ENCODE measurements around the gene GALNT15. TPM values are rescaled to one million over a fixed set of nuclear protein-coding genes. Genes with fewer than 3 reads are reported as not detected.

Gene GALNT15
- polyA plus RNA-seq, 4 donors, result 1.7 to 3.2 (median 2.5) TPM

GRCh38 chr3:16216373-16216935 is 42.0 kb downstream of the GALNT15 start:
- no peak for DNase-seq (ENCODE audit: low read depth in 4 of 4, low spot score in 3 of 4)

- no peak for DNase-seq (ENCODE audit: low read depth in 4 of 4, low spot score in 3 of 4)
Observed at GRCh38 chr3:16219777-16220176, 45.3 kb downstream of the GALNT15 start.

GRCh38 chr3:16221990-16222389 is 47.5 kb downstream of the GALNT15 start:
- DNase-seq (ENCODE audit: low read depth in 4 of 4, low spot score in 3 of 4), result no peak

- no peak for DNase-seq (ENCODE audit: low read depth in 4 of 4, low spot score in 3 of 4)
Observed at GRCh38 chr3:16222547-16222946, 48.1 kb downstream of the GALNT15 start.

GRCh38 chr3:16224325-16224724 is 49.8 kb downstream of the GALNT15 start:
- DNase-seq (ENCODE audit: low read depth in 4 of 4, low spot score in 3 of 4), result no peak

- no peak for DNase-seq (ENCODE audit: low read depth in 4 of 4, low spot score in 3 of 4)
Observed at GRCh38 chr3:16227566-16227965, 53.1 kb downstream of the GALNT15 start.

GRCh38 chr3:16229681-16230080 is 55.2 kb downstream of the GALNT15 start:
- DNase-seq (ENCODE audit: low read depth in 4 of 4, low spot score in 3 of 4), result no peak

GRCh38 chr3:16231983-16232382 is 57.5 kb downstream of the GALNT15 start:
- no peak for DNase-seq (ENCODE audit: low read depth in 4 of 4, low spot score in 3 of 4)

GRCh38 chr3:16233806-16234205 is 59.3 kb downstream of the GALNT15 start:
- no peak for DNase-seq (ENCODE audit: low read depth in 4 of 4, low spot score in 3 of 4)

- no peak for DNase-seq (ENCODE audit: low read depth in 4 of 4, low spot score in 3 of 4)
Observed at GRCh38 chr3:16234281-16234680, 59.8 kb downstream of the GALNT15 start.

GRCh38 chr3:16236030-16236639 is 61.7 kb downstream of the GALNT15 start:
- no peak for DNase-seq (ENCODE audit: low read depth in 4 of 4, low spot score in 3 of 4)

GRCh38 chr3:16236856-16237393 is 62.4 kb downstream of the GALNT15 start:
- DNase-seq (ENCODE audit: low read depth in 4 of 4, low spot score in 3 of 4), result no peak

- no peak for DNase-seq (ENCODE audit: low read depth in 4 of 4, low spot score in 3 of 4)
Observed at GRCh38 chr3:16239086-16239770, 64.7 kb downstream of the GALNT15 start.

GRCh38 chr3:16239780-16240179 is 65.3 kb downstream of the GALNT15 start:
- DNase-seq (ENCODE audit: low read depth in 4 of 4, low spot score in 3 of 4), result no peak

- no peak for DNase-seq (ENCODE audit: low read depth in 4 of 4, low spot score in 3 of 4)
Observed at GRCh38 chr3:16240229-16241023, 65.9 kb downstream of the GALNT15 start.

GRCh38 chr3:16241225-16241624 is 66.7 kb downstream of the GALNT15 start:
- no peak for DNase-seq (ENCODE audit: low read depth in 4 of 4, low spot score in 3 of 4)

- no peak for DNase-seq (ENCODE audit: low read depth in 4 of 4, low spot score in 3 of 4)
Observed at GRCh38 chr3:16242177-16242576, 67.7 kb downstream of the GALNT15 start.

GRCh38 chr3:16243706-16244490 is 69.4 kb downstream of the GALNT15 start:
- DNase-seq (ENCODE audit: low read depth in 4 of 4, low spot score in 3 of 4), result no peak

GRCh38 chr3:16245609-16246008 is 71.1 kb downstream of the GALNT15 start:
- DNase-seq (ENCODE audit: low read depth in 4 of 4, low spot score in 3 of 4), result no peak
